ENCODE data around the gene PPP1R13B.

GRCh38 chr14:103870891-103871595 is 23.7 kb upstream of the PPP1R13B start:
- TF ChIP-seq ESRRA (IDR thresholded peaks at IDR 0.05; ENCODE audit: borderline replicate concordance, low read length), result no peak
- no peak for TF ChIP-seq MAZ (IDR thresholded peaks at IDR 0.05; ENCODE audit: borderline replicate concordance, low read depth, low read length)
- TF ChIP-seq, protein P1, sequence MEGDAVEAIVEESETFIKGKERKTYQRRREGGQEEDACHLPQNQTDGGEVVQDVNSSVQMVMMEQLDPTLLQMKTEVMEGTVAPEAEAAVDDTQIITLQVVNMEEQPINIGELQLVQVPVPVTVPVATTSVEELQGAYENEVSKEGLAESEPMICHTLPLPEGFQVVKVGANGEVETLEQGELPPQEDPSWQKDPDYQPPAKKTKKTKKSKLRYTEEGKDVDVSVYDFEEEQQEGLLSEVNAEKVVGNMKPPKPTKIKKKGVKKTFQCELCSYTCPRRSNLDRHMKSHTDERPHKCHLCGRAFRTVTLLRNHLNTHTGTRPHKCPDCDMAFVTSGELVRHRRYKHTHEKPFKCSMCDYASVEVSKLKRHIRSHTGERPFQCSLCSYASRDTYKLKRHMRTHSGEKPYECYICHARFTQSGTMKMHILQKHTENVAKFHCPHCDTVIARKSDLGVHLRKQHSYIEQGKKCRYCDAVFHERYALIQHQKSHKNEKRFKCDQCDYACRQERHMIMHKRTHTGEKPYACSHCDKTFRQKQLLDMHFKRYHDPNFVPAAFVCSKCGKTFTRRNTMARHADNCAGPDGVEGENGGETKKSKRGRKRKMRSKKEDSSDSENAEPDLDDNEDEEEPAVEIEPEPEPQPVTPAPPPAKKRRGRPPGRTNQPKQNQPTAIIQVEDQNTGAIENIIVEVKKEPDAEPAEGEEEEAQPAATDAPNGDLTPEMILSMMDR (IDR thresholded peaks at IDR 0.05), result no peak
- TF ChIP-seq RFX5 (IDR thresholded peaks at IDR 0.05), result no peak
- no peak for TF ChIP-seq RNF2 (IDR thresholded peaks at IDR 0.05; ENCODE audit: borderline replicate concordance, low read depth)
- no peak for TF ChIP-seq POLR2A (IDR thresholded peaks at IDR 0.05; ENCODE audit: low read length)
- no peak for TF ChIP-seq RAD21 (conservative IDR thresholded peaks at IDR 0.05 in 1 of 2, IDR thresholded peaks at IDR 0.05 in 1 of 2)
- TF ChIP-seq MYC (IDR thresholded peaks at IDR 0.05; ENCODE audit: borderline replicate concordance, low read length), result no peak
- TF ChIP-seq FOSL2 (IDR thresholded peaks at IDR 0.05), result no peak
- TF ChIP-seq FOSL2 (CRISPR knock-in tag; IDR thresholded peaks at IDR 0.05), result no peak
- TF ChIP-seq NFE2L2 (conservative IDR thresholded peaks at IDR 0.05; ENCODE audit: low read length), result no peak

Data from A549 (cell line).